Ishikawa (cell line): ENCODE results near the gene SCG3.

ENCODE experiments used
- EGR1 ChIP-seq: IDR thresholded peaks from 2 replicates; pipeline ENCODE4 v1.6.1; 2012
- NFIC ChIP-seq: IDR thresholded peaks from 2 replicates; pipeline ENCODE4 v1.6.1; 2012
- ZBTB7A ChIP-seq: IDR thresholded peaks from 2 replicates; pipeline ENCODE4 v1.6.1; 2012; ENCODE audit warnings: low read depth
- TF ChIP-seq, protein P1 (sequence below): IDR thresholded peaks from 2 replicates; pipeline ENCODE4 v1.6.1; 2012; ENCODE audit warnings: low read depth, mild to moderate bottlenecking

DNA sequence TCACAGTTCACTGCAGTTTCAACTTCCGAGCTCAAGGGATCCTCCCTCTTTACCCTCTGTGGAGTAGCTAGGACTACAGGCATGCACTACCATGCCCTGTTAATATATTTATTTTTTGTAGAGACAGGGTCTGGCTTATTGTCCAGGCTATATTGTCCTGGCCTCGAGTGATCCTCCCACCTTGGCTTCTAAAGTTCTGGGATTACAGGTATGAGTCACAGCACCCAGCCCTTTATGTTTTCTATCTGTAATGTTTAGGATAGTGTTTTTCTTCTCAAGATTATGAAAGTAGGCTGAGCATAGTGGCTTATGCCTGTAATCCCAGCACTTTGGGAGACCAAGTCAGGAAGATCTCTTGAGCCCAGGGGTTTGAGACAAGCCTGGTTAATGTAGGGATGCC, 11.9 kb upstream of the SCG3 start:
- TF ChIP-seq, protein P1, sequence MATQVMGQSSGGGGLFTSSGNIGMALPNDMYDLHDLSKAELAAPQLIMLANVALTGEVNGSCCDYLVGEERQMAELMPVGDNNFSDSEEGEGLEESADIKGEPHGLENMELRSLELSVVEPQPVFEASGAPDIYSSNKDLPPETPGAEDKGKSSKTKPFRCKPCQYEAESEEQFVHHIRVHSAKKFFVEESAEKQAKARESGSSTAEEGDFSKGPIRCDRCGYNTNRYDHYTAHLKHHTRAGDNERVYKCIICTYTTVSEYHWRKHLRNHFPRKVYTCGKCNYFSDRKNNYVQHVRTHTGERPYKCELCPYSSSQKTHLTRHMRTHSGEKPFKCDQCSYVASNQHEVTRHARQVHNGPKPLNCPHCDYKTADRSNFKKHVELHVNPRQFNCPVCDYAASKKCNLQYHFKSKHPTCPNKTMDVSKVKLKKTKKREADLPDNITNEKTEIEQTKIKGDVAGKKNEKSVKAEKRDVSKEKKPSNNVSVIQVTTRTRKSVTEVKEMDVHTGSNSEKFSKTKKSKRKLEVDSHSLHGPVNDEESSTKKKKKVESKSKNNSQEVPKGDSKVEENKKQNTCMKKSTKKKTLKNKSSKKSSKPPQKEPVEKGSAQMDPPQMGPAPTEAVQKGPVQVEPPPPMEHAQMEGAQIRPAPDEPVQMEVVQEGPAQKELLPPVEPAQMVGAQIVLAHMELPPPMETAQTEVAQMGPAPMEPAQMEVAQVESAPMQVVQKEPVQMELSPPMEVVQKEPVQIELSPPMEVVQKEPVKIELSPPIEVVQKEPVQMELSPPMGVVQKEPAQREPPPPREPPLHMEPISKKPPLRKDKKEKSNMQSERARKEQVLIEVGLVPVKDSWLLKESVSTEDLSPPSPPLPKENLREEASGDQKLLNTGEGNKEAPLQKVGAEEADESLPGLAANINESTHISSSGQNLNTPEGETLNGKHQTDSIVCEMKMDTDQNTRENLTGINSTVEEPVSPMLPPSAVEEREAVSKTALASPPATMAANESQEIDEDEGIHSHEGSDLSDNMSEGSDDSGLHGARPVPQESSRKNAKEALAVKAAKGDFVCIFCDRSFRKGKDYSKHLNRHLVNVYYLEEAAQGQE: no peak
- TF ChIP-seq NFIC (no peak), EGR1 (no peak), ZBTB7A (no peak)
